ENCODE results near the gene ELOVL1. TPM values are rescaled to one million over a fixed set of nuclear protein-coding genes. Genes with fewer than 3 reads are reported as not detected.

The ELOVL1 gene
- total RNA-seq, 4 donors from 2014 or later, result 26.3 to 65.0 (median 41.0) TPM

DNA sequence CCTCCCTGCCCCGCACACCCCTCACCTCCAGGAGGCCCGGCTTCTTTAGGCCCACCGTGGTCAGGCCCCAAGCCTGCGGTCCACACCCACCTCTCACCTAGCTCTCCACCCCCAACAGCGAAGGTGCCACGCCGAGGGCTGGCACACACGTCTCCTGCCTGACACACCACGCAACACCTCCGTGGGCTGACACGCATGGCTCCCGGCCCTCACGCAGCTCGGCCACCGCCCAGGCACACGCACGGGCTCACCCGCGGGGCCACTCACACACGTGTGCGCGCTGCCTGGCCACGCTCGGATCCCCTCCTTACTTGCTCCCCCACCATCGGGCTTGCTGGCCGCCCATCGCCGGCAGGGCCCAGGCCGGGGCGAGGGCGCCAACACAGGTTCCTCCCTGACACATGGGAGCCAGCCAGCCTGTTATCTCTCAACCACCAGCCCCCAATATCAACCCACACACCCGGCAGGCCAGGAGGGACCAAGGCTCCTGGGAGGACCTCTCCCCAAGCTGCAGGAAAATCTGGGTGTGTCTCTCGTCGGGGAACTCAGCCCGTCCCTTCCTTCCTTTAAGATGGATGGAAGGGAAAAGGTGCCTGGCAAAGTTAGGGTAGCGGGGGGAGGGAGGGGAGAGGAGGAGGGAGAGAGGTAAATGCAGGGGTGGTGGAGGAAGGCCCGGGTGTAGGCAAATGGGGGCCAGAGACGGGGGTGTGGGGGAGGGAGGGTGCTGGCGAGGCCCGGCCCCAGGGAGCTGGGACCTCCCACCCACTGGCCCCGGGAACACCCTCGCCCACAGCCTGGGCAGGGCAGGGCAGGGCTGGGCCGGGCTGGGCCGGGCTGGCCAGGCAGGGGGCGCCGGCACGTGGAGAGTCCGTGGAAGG is 546 bp downstream of the ELOVL1 start:
- no peak for ATAC-seq
- H3K36me3 ChIP-seq, result peaks cover 0 to 35% of the 10 kb centered on the region in 2 donors
- H3K4me3 ChIP-seq, result peak overlapping the region; percentile 85 to 94
- WGBS, 2 donors (ENCODE audit: low coverage in 1 of 2), result 0 to 4% methylated on average over 5 to 6 of the region's 48 CpGs
- H3K27ac ChIP-seq, result peak overlapping the region; percentile 91 to 96 (median 96)
- H3K4me1 ChIP-seq, result peaks cover 6 to 46% (median 16%) of the 10 kb centered on the region in 3 donors
- TF ChIP-seq CTCF (IDR thresholded peaks at IDR 0.05), result peak in 1 of 4 experiments; percentile 12
- peak in 1 of 2 donors; percentile 15 for TF ChIP-seq POLR2A (IDR thresholded peaks at IDR 0.05)
- no peak for TF ChIP-seq EP300 (IDR thresholded peaks at IDR 0.05)
- no peak for TF ChIP-seq POLR2AphosphoS5 (IDR thresholded peaks at IDR 0.05)
- no peaks in the 10 kb centered on the region for H3K27me3 ChIP-seq
- no peaks in the 10 kb centered on the region for H3K9me3 ChIP-seq

DNA sequence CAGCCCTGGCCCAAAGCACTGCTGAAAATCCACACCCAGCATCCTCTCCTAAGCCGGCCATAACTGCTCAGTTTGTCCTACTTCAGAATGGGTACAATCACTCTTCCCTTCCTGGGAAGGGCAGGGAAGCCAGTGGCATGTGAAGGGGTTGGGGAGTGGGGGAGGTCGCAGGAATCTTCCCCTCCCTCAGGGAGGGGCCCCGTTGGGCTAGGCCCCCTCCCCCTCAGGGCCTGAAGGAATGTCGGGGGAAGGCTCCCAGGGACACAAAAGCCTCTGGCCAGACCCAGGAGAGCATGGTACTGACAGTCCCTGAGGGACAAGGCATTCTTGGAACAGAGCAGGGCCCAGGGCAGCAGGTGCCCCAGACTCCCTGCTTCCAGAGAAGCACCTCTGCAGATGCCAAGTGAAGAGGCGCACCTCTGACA is 1.2 kb downstream of the ELOVL1 start:
- no peak for ATAC-seq

GRCh38 chr1:43366179-43366578 is 1.6 kb downstream of the ELOVL1 start:
- Histone ChIP-seq H3K27me3 (no peaks in the 10 kb centered on the region), H3K36me3 (peaks cover 0 to 46% of the 10 kb centered on the region in 2 donors), H3K4me3 (peak overlapping the region in 1 of 2 donors; percentile 94), H3K9me3 (no peaks in the 10 kb centered on the region), H3K4me1 (peaks cover 6 to 46% (median 16%) of the 10 kb centered on the region in 3 donors), H3K27ac (peak overlapping the region; percentile 91 to 96 (median 96))
- no peak for ATAC-seq
- TF ChIP-seq CTCF (IDR thresholded peaks at IDR 0.05) (no peak), EP300 (IDR thresholded peaks at IDR 0.05) (no peak), POLR2A (IDR thresholded peaks at IDR 0.05) (no peak), POLR2AphosphoS5 (IDR thresholded peaks at IDR 0.05) (no peak)
- 47 to 74% methylated on average over 4 of the region's 11 CpGs for WGBS, 2 donors (ENCODE audit: low coverage in 1 of 2)

More for the DNA sequence above, 1.2 kb downstream of the ELOVL1 start:
- Histone ChIP-seq H3K9me3 (no peaks in the 10 kb centered on the region), H3K4me3 (peak overlapping the region; percentile 85 to 94), H3K4me1 (peaks cover 6 to 46% (median 16%) of the 10 kb centered on the region in 3 donors), H3K36me3 (peaks cover 0 to 41% of the 10 kb centered on the region in 2 donors), H3K27ac (peak overlapping the region; percentile 91 to 96 (median 96)), H3K27me3 (no peaks in the 10 kb centered on the region)
- TF ChIP-seq EP300 (IDR thresholded peaks at IDR 0.05) (no peak), CTCF (IDR thresholded peaks at IDR 0.05) (no peak), POLR2AphosphoS5 (IDR thresholded peaks at IDR 0.05) (no peak), POLR2A (IDR thresholded peaks at IDR 0.05) (no peak)
- 40% methylated on average over 1 of the region's 5 CpGs; no CpG with 5 or more reads in 1 of the 2 donors for WGBS, 2 donors (ENCODE audit: low coverage in 1 of 2)

GRCh38 chr1:43365678-43366077 is 2.1 kb downstream of the ELOVL1 start:
- 75 to 82% methylated on average over 2 of the region's 2 CpGs for WGBS, 2 donors (ENCODE audit: low coverage in 1 of 2)
- ATAC-seq, result no peak
- H3K9me3 ChIP-seq, result no peaks in the 10 kb centered on the region
- no peak overlapping the region for H3K4me3 ChIP-seq
- peaks cover 6 to 46% (median 16%) of the 10 kb centered on the region in 3 donors for H3K4me1 ChIP-seq
- peak overlapping the region in 3 of 4 donors; percentile 95 to 96 (median 96) for H3K27ac ChIP-seq
- H3K36me3 ChIP-seq, result peaks cover 0 to 51% of the 10 kb centered on the region in 2 donors
- no peak for TF ChIP-seq CTCF (IDR thresholded peaks at IDR 0.05)
- no peak for TF ChIP-seq POLR2AphosphoS5 (IDR thresholded peaks at IDR 0.05)
- no peak for TF ChIP-seq POLR2A (IDR thresholded peaks at IDR 0.05)
- no peak for TF ChIP-seq EP300 (IDR thresholded peaks at IDR 0.05)
- H3K27me3 ChIP-seq, result no peaks in the 10 kb centered on the region

Measured in gastroesophageal sphincter (tissue), 4 donors.